Epithelial cell of proximal tubule (primary cell): ENCODE measurements around the gene MYO7B. TPM values are rescaled to one million over a fixed set of nuclear protein-coding genes. Genes with fewer than 3 reads are reported as not detected.
A peak's percentile ranks its signal among the peaks of the same experiment; 100 is the strongest.

Source experiments
- DNase-seq: peaks from one replicate; pipeline ENCODE4 v3.0.0-alpha.2; 2011; ENCODE audit warnings: low read depth
- H3K4me3 ChIP-seq: 2 replicates; pipeline ENCODE4 v1.5.1; 2011; ENCODE audit warnings: low read depth, mild to moderate bottlenecking, low read length
- total RNA-seq: library from RNA; depleted of rRNA; stranded (reverse); fragments of >200 nt; gene quantifications from 2 replicates; pipeline ENCODE4 v1.2.3, GENCODE V29; 2015
- TF ChIP-seq, protein P1 (sequence below): conservative IDR thresholded peaks from 2 replicates; pipeline ENCODE4 v1.5.1; 2012; ENCODE audit warnings: low read depth, mild to moderate bottlenecking, low read length

MYO7B gene
- total RNA-seq, 1 donor from 2014 or later = not detected

GRCh38 chr2:127504552-127505430 is 30.7 kb upstream of the MYO7B start:
- no peak for DNase-seq
- TF ChIP-seq, protein P1, sequence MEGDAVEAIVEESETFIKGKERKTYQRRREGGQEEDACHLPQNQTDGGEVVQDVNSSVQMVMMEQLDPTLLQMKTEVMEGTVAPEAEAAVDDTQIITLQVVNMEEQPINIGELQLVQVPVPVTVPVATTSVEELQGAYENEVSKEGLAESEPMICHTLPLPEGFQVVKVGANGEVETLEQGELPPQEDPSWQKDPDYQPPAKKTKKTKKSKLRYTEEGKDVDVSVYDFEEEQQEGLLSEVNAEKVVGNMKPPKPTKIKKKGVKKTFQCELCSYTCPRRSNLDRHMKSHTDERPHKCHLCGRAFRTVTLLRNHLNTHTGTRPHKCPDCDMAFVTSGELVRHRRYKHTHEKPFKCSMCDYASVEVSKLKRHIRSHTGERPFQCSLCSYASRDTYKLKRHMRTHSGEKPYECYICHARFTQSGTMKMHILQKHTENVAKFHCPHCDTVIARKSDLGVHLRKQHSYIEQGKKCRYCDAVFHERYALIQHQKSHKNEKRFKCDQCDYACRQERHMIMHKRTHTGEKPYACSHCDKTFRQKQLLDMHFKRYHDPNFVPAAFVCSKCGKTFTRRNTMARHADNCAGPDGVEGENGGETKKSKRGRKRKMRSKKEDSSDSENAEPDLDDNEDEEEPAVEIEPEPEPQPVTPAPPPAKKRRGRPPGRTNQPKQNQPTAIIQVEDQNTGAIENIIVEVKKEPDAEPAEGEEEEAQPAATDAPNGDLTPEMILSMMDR = no peak
- H3K4me3 ChIP-seq = no peak overlapping the region

- DNase-seq = no peak
- H3K4me3 ChIP-seq = no peak overlapping the region
- TF ChIP-seq, protein P1 = no peak
These were observed 29.0 kb upstream of the MYO7B start for GRCh38 chr2:127506510-127506909.

DNA sequence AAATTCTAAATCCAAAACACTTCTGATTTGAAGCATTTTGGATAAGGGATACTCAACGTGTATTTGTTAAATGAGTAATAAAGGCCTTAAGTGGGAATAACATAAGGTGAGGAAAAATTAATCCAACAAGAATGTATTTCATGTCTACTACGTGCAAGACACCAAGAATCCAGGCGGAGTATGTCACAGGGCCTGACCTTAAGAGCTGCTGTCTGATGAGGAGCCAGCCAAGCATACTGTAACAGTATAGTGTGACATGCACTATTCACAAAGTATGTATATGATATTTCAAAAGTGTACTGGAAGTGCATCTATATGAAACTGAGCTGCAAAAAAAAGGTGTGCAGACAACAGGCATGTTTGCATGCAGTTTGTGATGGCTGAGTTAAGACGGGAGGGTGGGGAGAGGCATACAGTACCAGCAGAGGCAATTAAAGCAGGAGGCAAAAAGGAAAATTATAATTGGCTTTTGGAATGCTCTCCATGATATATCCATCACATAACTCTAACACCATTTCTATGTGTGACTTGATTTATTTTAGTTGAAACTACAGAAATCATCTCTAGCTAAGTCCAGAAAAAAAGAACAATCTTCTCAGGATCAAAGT is 27.4 kb upstream of the MYO7B start:
- TF ChIP-seq, protein P1 = no peak
- no peak for DNase-seq
- no peak overlapping the region for H3K4me3 ChIP-seq

DNA sequence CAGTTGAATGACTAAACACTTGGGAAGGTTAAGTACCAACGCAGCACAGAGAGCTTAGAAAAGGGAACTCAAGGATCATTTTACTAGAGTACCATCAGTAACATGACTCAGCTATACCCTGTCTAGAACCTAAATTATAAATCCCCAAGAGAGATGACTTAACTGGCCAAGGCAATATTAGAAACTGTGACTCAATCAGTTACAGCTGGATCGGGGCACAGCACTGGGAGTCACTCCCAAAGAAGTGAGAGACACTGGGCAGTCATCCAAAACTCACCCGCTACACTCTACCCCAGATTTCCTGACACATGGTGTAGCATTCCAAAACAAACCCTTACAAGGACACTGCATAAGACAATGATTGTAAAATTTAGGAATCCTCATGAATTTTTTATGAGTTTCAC is 26.9 kb upstream of the MYO7B start:
- no peak overlapping the region for H3K4me3 ChIP-seq
- peak; percentile 75 for DNase-seq
- TF ChIP-seq, protein P1 = no peak

GRCh38 chr2:127510073-127510472 is 25.4 kb upstream of the MYO7B start:
- DNase-seq = no peak
- no peak overlapping the region for H3K4me3 ChIP-seq
- TF ChIP-seq, protein P1 = no peak

GRCh38 chr2:127511090-127511695 is 24.3 kb upstream of the MYO7B start:
- no peak for DNase-seq
- no peak overlapping the region for H3K4me3 ChIP-seq
- TF ChIP-seq, protein P1 = no peak
